RWPE2 (cell line): ENCODE results near the gene SEMA4D.

Source experiments
- ATAC-seq: fragments of 200-7000 bp; cut with Tn5 transposase; 3 replicates; pipeline ENCODE4 v1.9.1; 2021; ENCODE audit warnings: low read depth
- DNase-seq: peaks from one replicate; pipeline ENCODE4 v3.0.0-alpha.2; 2020; ENCODE audit warnings: low spot score
- H3K27ac ChIP-seq: fragments of 450-650 bp; 2 replicates; pipeline ENCODE4 v1.5.1; 2017; ENCODE audit warnings: mild to moderate bottlenecking; ENCODE audit not compliant: poor library complexity, severe bottlenecking
- H3K27me3 ChIP-seq: fragments of 250-450 bp; sonication (Bioruptor Pico); 2 replicates; pipeline ENCODE4 v1.5.1; 2021; ENCODE audit warnings: mild to moderate bottlenecking, moderate library complexity; ENCODE audit not compliant: insufficient read depth, poor library complexity, severe bottlenecking
- H3K36me3 ChIP-seq: fragments of 250-450 bp; sonication (Bioruptor Pico); 2 replicates; pipeline ENCODE4 v1.5.1; 2020; ENCODE audit warnings: low read depth, mild to moderate bottlenecking, moderate library complexity
- H3K4me1 ChIP-seq: fragments of 250-450 bp; sonication (Bioruptor Pico); 2 replicates; pipeline ENCODE4 v1.5.1; 2021; ENCODE audit warnings: mild to moderate bottlenecking, moderate library complexity; ENCODE audit not compliant: insufficient read depth, poor library complexity, severe bottlenecking
- H3K4me3 ChIP-seq: fragments of 250-450 bp; sonication (Bioruptor Pico); 2 replicates; pipeline ENCODE4 v1.5.1; 2021; ENCODE audit warnings: mild to moderate bottlenecking, moderate library complexity; ENCODE audit not compliant: severe bottlenecking
- H3K9me3 ChIP-seq: fragments of 250-450 bp; sonication (Bioruptor Pico); 2 replicates; pipeline ENCODE4 v1.5.1; 2021; ENCODE audit warnings: mild to moderate bottlenecking, moderate library complexity; ENCODE audit not compliant: severe bottlenecking
- TF ChIP-seq, protein P1 (sequence below): fragments of 450-650 bp; IDR thresholded peaks from one replicate; pipeline ENCODE4 v1.5.1; 2017; ENCODE audit warnings: mild to moderate bottlenecking, moderate library complexity; ENCODE audit not compliant: poor library complexity, severe bottlenecking

The SEMA4D gene

DNA sequence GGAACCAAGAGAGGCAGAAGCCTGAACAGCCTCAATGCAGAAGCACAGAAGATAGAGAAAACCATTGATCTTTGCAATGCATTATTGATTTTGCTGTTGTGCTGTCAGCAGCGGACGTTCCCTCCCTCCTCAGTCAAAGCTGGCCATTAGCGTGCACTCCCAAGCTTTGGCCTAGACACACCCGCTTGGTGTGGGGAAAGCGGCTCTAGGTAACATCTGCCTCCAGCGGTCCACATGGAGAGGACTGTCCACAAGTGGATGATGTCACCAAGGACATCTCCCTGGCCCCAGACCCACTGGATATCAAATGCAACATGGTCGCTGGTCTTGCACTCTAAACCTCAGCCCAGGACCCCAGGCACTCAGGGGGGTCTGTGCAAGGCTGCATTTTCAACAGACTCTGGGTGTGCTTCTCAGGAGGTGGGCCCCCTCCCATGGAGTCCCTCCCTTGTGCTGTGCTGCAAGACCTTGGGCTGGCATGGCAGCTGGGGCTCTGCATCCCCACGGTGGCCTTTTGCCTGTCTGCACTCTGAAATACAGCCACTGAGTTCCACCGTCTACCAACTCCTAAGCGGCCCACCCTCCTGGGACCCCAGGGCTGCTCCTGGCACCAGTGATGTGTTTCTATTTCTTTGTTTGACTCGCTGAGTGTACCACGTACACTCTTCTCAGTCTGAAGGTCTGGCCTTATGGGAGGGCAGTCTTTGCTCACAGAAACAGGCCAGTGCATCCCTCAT lies 1.9 kb downstream of the SEMA4D start:
- no peak overlapping the region for H3K27ac ChIP-seq
- ATAC-seq: no peak
- H3K27me3 ChIP-seq: no peaks in the 10 kb centered on the region
- no peaks in the 10 kb centered on the region for H3K9me3 ChIP-seq
- H3K4me3 ChIP-seq: no peak overlapping the region
- no peak for DNase-seq
- no peaks in the 10 kb centered on the region for H3K4me1 ChIP-seq
- H3K36me3 ChIP-seq: no peaks in the 10 kb centered on the region
- TF ChIP-seq, protein P1, sequence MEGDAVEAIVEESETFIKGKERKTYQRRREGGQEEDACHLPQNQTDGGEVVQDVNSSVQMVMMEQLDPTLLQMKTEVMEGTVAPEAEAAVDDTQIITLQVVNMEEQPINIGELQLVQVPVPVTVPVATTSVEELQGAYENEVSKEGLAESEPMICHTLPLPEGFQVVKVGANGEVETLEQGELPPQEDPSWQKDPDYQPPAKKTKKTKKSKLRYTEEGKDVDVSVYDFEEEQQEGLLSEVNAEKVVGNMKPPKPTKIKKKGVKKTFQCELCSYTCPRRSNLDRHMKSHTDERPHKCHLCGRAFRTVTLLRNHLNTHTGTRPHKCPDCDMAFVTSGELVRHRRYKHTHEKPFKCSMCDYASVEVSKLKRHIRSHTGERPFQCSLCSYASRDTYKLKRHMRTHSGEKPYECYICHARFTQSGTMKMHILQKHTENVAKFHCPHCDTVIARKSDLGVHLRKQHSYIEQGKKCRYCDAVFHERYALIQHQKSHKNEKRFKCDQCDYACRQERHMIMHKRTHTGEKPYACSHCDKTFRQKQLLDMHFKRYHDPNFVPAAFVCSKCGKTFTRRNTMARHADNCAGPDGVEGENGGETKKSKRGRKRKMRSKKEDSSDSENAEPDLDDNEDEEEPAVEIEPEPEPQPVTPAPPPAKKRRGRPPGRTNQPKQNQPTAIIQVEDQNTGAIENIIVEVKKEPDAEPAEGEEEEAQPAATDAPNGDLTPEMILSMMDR: no peak

DNA sequence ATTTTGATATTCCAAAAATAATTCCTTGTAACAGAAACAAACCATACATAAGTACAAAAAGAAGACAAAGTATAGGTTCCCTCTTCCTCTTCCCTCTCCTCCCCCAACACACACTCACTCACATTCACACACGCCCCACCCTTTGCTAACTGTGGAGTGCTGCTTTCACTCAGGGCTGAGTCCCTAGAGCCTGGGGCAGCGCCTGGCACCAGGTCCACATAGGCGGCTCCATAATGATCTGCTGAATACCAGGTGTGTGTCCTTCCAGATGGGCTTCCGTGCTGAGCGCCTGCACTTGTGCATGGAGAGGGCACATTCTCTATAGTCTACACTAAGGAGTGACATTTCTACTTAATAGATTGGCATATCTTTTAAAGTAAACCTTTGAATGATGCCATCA lies 3.7 kb downstream of the SEMA4D start:
- DNase-seq (no peak), ATAC-seq (no peak)
- no peaks in the 10 kb centered on the region for H3K4me1 ChIP-seq
- no peak overlapping the region for H3K4me3 ChIP-seq
- H3K36me3 ChIP-seq: no peaks in the 10 kb centered on the region
- no peaks in the 10 kb centered on the region for H3K9me3 ChIP-seq
- no peak overlapping the region for H3K27ac ChIP-seq
- TF ChIP-seq, protein P1: no peak
- no peaks in the 10 kb centered on the region for H3K27me3 ChIP-seq

DNA sequence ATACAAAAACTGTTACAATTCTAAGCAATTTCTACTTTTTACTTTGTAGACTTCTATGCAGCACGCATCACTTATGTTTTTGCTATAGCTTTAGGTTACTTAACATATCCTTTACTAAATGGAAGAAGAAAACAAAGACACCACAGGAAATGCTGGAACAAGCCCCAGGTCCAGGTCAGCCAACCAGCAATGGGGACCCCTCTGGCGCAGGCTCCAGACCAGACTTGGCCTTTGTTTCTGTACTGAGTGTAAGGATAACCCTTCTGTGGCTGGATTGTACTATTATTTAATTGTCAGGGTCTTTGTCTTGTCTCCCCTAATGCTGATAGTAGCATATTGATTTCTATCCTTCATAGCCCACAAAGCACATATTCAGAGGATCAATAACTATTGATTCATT lies 4.2 kb downstream of the SEMA4D start:
- Histone ChIP-seq H3K4me1 (no peaks in the 10 kb centered on the region), H3K27ac (no peak overlapping the region), H3K9me3 (no peaks in the 10 kb centered on the region), H3K4me3 (no peak overlapping the region), H3K27me3 (no peaks in the 10 kb centered on the region), H3K36me3 (no peaks in the 10 kb centered on the region)
- TF ChIP-seq, protein P1: no peak
- no peak for DNase-seq
- no peak for ATAC-seq

DNA sequence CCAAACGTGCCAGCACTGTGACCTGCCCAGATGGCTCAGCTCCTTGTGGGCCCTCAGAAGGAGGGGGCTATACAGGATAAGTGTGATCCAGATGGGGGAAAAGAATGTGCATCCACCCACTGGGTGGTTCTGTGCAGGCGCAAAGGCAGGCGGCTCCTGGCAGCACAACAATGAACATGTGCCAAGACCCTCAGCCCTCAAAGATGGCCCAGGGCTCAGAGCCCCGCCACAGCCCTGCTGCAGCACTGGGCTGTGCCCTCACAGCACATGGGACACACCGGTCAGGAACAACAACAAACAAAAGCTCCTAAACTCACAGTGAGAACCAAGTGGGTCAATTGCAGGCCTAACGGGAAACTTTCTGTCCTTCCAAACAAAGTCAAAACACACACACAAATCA lies 4.7 kb downstream of the SEMA4D start:
- Histone ChIP-seq H3K27ac (no peak overlapping the region), H3K9me3 (no peaks in the 10 kb centered on the region), H3K27me3 (no peaks in the 10 kb centered on the region), H3K4me1 (no peaks in the 10 kb centered on the region), H3K4me3 (no peak overlapping the region), H3K36me3 (no peaks in the 10 kb centered on the region)
- ATAC-seq (no peak), DNase-seq (no peak)
- TF ChIP-seq, protein P1: no peak

DNA sequence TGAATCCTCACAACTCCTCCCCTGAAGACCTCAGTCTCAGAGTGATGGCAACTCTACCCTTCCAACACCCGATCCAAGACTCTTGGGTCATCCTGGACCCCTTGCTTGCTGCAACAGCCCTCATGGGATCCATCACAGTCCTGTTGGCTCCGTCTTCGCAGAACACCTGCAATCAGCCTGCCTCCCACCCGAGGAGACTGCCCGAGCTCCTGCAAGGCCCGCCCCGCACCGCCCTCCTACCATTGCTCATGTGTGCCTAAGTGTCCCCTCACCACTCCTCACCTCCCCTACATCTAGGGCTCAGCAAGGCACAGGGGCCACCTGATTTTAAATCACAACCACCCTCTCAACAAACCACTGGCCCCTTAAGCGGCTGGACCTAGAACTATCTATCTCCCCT lies 5.3 kb downstream of the SEMA4D start:
- ATAC-seq: no peak
- Histone ChIP-seq H3K4me1 (no peaks in the 10 kb centered on the region), H3K27ac (no peak overlapping the region), H3K36me3 (no peaks in the 10 kb centered on the region), H3K4me3 (no peak overlapping the region), H3K27me3 (no peaks in the 10 kb centered on the region), H3K9me3 (no peaks in the 10 kb centered on the region)
- TF ChIP-seq, protein P1: no peak
- DNase-seq: no peak
